Activated CD8-positive, alpha-beta T cell treated with anti-CD3 and anti-CD28 coated beads for 36 hours (primary cell): Measurements from ENCODE around the gene MDP1. TPM values are rescaled to one million over a fixed set of nuclear protein-coding genes. Genes with fewer than 3 reads are reported as not detected.

Experiments used
- ATAC-seq: fragments of 200-7000 bp; cut with Tn5 transposase; one replicate; pipeline ENCODE4 v1.10.0; 2021; ENCODE audit warnings: mild to moderate bottlenecking, moderate library complexity
- CTCF ChIA-PET: fragments of 350-600 bp; sonication (Branson Sonifier 250); formaldehyde crosslinking; loops from one replicate; lab custom pipeline; 2021; ENCODE audit warnings: antibody characterized with exemption; lab: Charles Lee
- POLR2A ChIA-PET: fragments of 350-600 bp; sonication (Branson Sonifier 250); formaldehyde crosslinking; loops from one replicate; lab custom pipeline; 2021; ENCODE audit warnings: antibody characterized with exemption; lab: Charles Lee
- DNase-seq: peaks from one replicate; pipeline ENCODE4 v3.0.0-alpha.2; 2020
- H3K27ac Mint-ChIP-seq: one replicate; pipeline ENCODE4 v1.8.0; 2021; ENCODE audit warnings: mild to moderate bottlenecking, mixed read lengths
- H3K27me3 Mint-ChIP-seq: one replicate; pipeline ENCODE4 v1.8.0; 2021; ENCODE audit warnings: mixed read lengths
- H3K36me3 Mint-ChIP-seq: one replicate; pipeline ENCODE4 v1.8.0; 2021; ENCODE audit warnings: low read depth, mixed read lengths
- H3K4me1 Mint-ChIP-seq: one replicate; pipeline ENCODE4 v1.8.0; 2021; ENCODE audit warnings: low read depth, mixed read lengths
- H3K4me3 Mint-ChIP-seq: one replicate; pipeline ENCODE4 v1.8.0; 2021; ENCODE audit warnings: mild to moderate bottlenecking, moderate library complexity, mixed read lengths
- H3K9me3 Mint-ChIP-seq: one replicate; pipeline ENCODE4 v1.8.0; 2021; ENCODE audit warnings: mixed read lengths
- intact Hi-C: fragments of 100-400 bp; cut with micrococcal nuclease; formaldehyde crosslinking; loops from one replicate; pipeline ENCODE4 v1.10.0; 2022
- total RNA-seq, 2 experiments: library from RNA; stranded (reverse); gene quantifications; one replicate each; pipeline ENCODE4 v1.2.3, GENCODE V29; 2021
- TF ChIP-seq, protein P1 (sequence below): fragments of 200-600 bp; IDR thresholded peaks from one replicate; pipeline ENCODE4 v1.8.0; 2022; ENCODE audit warnings: antibody characterized with exemption, mild to moderate bottlenecking

Gene MDP1
- total RNA-seq, 2 experiments from 2014 or later, result 11.2 to 11.3 TPM

DNA sequence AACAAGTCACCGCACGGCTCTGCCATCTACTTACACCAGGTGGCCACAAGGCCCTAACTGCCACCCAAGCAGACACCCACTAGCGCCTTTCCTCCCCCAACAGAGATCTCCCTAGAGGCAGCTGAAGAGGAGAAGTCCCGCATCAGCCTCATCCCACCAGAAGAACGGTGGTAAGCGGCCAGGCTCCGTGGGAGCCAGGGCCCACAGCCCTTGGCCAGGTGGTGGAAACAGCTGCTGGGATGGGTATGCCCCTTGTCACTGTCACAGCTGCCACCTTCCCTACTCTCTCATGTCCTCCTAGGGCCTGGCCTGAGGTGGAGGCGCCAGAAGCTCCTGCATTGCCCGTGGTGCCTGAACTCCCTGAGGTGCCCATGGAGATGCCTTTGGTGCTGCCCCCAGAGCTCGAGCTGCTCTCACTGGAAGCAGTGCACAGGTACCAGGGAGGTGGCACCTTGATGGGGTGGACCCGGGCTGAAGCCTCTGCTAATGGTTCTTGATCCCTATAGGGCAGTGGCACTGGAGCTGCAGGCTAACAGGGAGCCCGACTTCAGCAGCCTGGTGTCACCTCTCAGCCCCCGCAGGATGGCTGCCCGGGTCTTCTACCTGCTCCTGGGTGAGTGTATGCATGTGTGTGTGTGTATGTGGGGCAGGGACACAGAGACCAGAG lies 36.4 kb downstream of the MDP1 start:
- ATAC-seq (no peak), DNase-seq (no peak)
- Mint-ChIP-seq H3K4me1 (peaks cover 2% of the 10 kb centered on the region), H3K27ac (no peak overlapping the region), H3K4me3 (no peak overlapping the region), H3K9me3 (no peaks in the 10 kb centered on the region), H3K27me3 (no peaks in the 10 kb centered on the region), H3K36me3 (peaks cover 17% of the 10 kb centered on the region)
- ChIA-PET CTCF (interaction anchor here (2.7 kb wide), 1 partner anchor 18 kb away, joined by 13 read pairs; the partner anchor contains the start of gene IRF9), POLR2A (interaction anchor here (0.6 to 13.4 kb wide), 8 partner anchors 8 to 34 kb away, joined by 3 to 163 read pairs (median 24); partner anchors contain the start of genes CHMP4A, IPO4, IRF9 and PSME2)
- intact Hi-C loops, result no loop called here
- TF ChIP-seq, protein P1, sequence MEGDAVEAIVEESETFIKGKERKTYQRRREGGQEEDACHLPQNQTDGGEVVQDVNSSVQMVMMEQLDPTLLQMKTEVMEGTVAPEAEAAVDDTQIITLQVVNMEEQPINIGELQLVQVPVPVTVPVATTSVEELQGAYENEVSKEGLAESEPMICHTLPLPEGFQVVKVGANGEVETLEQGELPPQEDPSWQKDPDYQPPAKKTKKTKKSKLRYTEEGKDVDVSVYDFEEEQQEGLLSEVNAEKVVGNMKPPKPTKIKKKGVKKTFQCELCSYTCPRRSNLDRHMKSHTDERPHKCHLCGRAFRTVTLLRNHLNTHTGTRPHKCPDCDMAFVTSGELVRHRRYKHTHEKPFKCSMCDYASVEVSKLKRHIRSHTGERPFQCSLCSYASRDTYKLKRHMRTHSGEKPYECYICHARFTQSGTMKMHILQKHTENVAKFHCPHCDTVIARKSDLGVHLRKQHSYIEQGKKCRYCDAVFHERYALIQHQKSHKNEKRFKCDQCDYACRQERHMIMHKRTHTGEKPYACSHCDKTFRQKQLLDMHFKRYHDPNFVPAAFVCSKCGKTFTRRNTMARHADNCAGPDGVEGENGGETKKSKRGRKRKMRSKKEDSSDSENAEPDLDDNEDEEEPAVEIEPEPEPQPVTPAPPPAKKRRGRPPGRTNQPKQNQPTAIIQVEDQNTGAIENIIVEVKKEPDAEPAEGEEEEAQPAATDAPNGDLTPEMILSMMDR, result no peak

DNA sequence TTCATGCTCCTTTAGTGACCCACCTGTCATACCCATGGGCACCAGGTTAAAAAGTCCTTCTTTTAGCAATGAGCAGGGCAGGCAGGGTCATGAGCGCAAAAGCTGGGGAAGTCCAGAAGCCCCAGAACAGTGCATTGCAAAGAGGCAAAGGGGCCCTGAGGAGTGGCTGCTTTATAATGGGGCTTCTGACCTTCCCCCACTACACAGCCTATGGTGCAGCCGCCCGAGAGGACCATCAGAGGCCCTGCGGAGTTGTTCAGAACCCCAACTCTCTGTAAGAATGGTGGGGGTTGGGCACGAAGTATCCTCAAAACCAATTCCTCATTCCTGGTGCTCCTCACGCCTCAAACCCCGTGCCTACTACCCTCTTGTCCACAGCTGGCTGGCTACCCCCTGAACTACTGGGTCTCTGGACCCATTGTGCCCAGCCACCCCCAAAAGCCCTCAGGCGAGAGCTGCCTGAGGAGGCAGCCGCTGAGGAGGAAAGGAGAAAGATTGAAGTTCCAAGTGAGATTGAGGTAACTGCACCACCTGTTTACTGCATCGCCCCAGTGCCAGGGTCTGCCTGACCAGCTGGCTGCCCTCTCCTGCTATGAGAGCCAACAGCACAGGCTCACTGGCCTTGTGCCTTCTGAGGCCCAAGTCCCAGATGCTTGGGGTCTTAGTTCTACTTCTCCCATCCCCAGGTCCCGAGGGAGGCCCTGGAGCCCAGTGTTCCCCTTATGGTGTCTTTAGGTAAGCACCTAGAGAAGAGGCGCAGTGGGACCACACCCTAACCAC lies 37.3 kb downstream of the MDP1 start:
- TF ChIP-seq, protein P1, result no peak
- no peaks in the 10 kb centered on the region for H3K9me3 Mint-ChIP-seq
- ChIA-PET CTCF (interaction anchor here (2.7 kb wide), 1 partner anchor 17 kb away, joined by 13 read pairs; the partner anchor contains the start of gene IRF9), POLR2A (interaction anchor here (1.9 to 13.4 kb wide), 6 partner anchors 7 to 33 kb away, joined by 6 to 163 read pairs (median 34); partner anchors contain the start of genes IPO4, IRF9, PSME2 and REC8)
- H3K27ac Mint-ChIP-seq, result no peak overlapping the region
- DNase-seq, result no peak
- intact Hi-C loops, result no loop called here
- no peak for ATAC-seq
- peaks cover 2% of the 10 kb centered on the region for H3K4me1 Mint-ChIP-seq
- peaks cover 16% of the 10 kb centered on the region for H3K36me3 Mint-ChIP-seq
- H3K27me3 Mint-ChIP-seq, result no peaks in the 10 kb centered on the region
- H3K4me3 Mint-ChIP-seq, result no peak overlapping the region

- no peak overlapping the region for H3K4me3 Mint-ChIP-seq
- ChIA-PET POLR2A (interaction anchor here (0.6 to 9.4 kb wide), 6 partner anchors 10 to 70 kb away, joined by 3 to 89 read pairs (median 24); partner anchors contain the start of genes IPO4, IRF9 and TM9SF1), CTCF (interaction anchor here (2.7 kb wide), 1 partner anchor 17 kb away, joined by 13 read pairs; the partner anchor contains the start of gene IRF9)
- intact Hi-C loops, result no loop called here
- H3K27ac Mint-ChIP-seq, result no peak overlapping the region
- H3K27me3 Mint-ChIP-seq, result no peaks in the 10 kb centered on the region
- ATAC-seq (no peak), DNase-seq (no peak)
- TF ChIP-seq, protein P1, result no peak
- H3K4me1 Mint-ChIP-seq, result peaks cover 2% of the 10 kb centered on the region
- H3K9me3 Mint-ChIP-seq, result no peaks in the 10 kb centered on the region
- H3K36me3 Mint-ChIP-seq, result peaks cover 17% of the 10 kb centered on the region
These were observed 38.0 kb downstream of the MDP1 start for GRCh38 chr14:24177891-24178290.

DNA sequence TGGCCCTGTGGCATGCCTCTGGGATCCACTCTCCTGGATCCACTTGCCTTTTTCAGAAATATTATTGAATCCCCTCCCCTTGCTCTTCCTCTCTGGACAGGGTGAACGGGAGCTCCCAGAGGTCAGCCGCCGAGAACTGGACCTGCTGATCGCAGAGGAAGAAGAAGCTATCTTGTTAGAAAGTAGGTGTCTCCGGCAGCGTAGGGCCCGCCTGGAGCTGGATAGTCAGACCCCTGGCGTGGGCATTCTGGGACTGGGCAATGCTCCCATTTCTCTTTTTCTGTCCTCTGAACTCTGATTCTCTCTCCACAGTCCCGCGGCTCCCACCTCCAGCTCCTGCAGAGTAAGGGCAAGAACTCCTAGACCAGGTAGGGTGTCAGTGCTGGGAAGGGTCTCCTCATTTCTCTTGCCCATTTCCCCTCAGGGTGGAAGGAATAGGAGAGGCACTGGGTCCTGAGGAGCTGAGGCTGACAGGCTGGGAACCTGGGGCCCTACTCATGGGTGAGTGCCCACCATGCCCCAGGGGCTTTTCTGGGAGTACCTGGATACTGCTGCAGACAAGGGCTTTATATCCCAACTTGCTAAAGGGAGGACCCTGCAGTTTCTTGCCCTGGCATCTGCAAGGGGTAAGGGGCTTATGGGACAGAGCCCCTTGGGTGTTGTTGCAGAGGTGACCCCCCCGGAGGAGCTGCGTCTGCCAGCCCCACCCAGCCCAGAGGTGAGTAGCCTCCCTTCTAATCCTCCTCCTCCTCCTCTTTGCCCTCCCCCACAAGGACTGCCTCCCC lies 38.6 kb downstream of the MDP1 start:
- no peaks in the 10 kb centered on the region for H3K27me3 Mint-ChIP-seq
- CTCF ChIA-PET, result no interaction called here
- no peak overlapping the region for H3K27ac Mint-ChIP-seq
- no peak for ATAC-seq
- DNase-seq, result no peak
- H3K4me3 Mint-ChIP-seq, result no peak overlapping the region
- TF ChIP-seq, protein P1, result no peak
- POLR2A ChIA-PET, result interaction anchor here (0.6 to 9.4 kb wide), 8 partner anchors 8 to 71 kb away, joined by 3 to 89 read pairs (median 12); partner anchors contain the start of genes IPO4, IRF9, PSME2 and TM9SF1
- peaks cover 14% of the 10 kb centered on the region for H3K36me3 Mint-ChIP-seq
- no peaks in the 10 kb centered on the region for H3K4me1 Mint-ChIP-seq
- H3K9me3 Mint-ChIP-seq, result no peaks in the 10 kb centered on the region
- intact Hi-C loops, result no loop called here
